GM12874 (cell line): ENCODE measurements around the gene QRICH2.

Experiments used
- TF ChIP-seq, protein P1 (sequence below): IDR thresholded peaks from 2 replicates; pipeline ENCODE4 v1.5.1; 2011; ENCODE audit warnings: low read depth, mild to moderate bottlenecking, control low read depth, low read length, moderate library complexity; ENCODE audit not compliant: insufficient read depth

QRICH2 gene

DNA sequence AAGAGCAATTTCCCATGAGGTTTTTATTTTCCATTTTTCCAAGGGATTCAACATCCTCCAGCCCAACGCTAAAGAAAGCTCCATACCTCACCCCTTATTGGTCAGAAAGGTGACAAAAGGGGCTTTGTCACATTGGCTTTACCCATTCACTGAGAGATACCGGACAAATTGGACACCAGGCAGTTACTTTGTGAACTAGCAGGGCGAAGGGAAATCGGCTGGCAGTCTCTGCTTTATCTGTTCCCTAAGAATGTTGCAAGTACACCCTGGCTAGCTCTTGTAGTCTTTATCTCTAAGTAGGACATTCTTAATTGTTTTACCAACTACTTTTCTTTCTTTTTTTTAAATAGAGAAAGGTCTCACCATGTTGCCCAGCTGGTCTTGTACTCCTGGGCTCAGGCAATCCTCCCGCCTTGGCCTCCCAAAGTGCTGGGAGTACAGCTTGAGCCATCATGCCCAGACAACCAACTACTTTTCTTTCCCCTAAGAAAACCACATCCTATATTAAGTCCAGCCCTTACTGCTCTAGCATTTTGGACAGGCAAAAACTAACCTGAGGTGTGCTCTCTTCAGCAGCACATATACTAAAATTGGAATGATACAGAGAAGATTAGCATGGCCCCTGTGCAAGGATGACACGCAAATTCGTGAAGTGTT is 28.8 kb upstream of the QRICH2 start:
- TF ChIP-seq, protein P1, sequence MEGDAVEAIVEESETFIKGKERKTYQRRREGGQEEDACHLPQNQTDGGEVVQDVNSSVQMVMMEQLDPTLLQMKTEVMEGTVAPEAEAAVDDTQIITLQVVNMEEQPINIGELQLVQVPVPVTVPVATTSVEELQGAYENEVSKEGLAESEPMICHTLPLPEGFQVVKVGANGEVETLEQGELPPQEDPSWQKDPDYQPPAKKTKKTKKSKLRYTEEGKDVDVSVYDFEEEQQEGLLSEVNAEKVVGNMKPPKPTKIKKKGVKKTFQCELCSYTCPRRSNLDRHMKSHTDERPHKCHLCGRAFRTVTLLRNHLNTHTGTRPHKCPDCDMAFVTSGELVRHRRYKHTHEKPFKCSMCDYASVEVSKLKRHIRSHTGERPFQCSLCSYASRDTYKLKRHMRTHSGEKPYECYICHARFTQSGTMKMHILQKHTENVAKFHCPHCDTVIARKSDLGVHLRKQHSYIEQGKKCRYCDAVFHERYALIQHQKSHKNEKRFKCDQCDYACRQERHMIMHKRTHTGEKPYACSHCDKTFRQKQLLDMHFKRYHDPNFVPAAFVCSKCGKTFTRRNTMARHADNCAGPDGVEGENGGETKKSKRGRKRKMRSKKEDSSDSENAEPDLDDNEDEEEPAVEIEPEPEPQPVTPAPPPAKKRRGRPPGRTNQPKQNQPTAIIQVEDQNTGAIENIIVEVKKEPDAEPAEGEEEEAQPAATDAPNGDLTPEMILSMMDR, result no peak

DNA sequence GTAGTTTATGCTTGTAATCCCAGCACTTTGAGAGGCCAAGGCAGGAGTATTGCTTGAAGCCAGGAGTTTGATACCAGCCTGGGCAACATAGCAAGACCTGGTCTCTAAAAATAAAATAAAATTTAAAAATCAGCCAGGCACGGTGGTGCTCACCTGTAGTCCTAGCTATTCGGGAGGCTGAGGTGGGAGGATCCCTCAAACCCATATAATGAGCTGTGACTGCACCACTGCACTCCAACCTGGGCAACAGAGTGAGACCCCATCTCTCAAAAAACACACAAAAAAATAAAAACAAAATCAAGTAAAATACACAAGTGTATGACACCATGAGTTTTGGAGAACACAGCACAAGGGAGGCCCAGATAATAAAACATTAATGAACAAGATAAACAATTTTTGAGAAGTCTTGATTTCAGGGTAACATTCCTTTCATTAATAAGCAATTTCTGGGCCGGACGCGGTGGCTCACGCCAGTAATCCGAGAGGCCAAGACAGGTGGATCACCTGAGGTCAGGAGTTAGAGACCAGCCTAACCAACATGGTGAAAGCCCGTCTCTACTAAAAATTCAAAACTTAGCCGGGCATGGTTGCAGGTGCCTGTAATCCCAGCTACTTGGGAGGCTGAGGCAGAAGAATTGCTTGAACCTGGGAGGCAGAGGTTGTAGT is 27.8 kb upstream of the QRICH2 start:
- TF ChIP-seq, protein P1, result no peak

DNA sequence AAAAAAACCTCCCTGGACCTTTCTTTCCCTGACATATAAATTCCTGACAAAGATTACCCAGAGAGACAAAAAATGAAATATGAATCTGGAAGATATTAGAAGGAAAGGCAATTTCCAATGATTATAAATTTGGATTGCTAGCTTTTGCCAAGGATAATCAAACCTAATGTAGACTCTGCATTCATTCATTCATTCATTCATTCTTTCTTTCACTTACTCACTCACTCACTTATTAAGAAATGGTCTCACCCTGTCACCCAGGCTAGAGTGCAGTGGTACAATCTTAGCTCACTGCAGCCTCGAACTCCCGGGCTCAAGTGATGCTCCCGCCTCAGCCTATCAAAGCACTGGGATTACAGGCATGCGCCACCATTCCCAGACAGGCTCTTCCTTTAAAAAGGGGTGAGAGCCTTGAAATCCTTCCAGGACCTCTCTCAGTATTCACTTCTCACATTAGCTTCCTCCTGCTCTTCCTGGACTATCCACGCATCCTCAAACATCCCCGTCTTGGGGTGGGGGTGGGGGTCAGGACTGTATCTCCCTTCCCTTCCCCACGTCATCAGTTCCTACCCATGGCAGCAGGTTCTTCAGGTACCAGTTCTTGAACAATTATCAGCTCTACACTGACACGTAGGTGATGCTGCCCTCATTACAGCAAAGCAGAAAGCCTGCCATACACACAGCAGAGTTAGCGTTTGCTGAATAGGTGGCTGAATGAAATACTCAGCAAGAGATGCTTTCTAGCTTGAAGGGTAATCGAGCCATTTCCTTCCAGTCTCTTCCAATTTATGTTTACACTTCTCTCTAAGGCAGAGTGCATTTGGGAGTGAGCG is 25.8 kb upstream of the QRICH2 start:
- TF ChIP-seq, protein P1, result no peak

DNA sequence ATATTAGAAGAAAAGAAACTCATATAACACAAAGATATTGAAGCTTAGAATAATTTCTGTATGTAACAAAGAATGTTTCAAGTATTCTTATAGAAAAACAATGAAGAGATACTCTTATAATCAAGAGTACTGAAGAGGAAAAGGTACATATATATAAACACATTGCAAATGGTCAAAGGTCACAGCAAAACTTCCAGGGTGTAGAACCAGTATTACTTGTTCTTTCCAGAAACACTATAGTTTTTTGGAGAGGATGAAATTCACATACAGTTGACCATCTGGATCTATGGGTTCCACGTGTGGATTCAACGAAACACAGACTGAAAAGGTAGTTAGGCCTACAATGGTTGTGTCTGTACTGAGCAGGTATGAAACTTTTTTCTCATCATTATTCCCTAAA is 23.0 kb upstream of the QRICH2 start:
- TF ChIP-seq, protein P1, result no peak

DNA sequence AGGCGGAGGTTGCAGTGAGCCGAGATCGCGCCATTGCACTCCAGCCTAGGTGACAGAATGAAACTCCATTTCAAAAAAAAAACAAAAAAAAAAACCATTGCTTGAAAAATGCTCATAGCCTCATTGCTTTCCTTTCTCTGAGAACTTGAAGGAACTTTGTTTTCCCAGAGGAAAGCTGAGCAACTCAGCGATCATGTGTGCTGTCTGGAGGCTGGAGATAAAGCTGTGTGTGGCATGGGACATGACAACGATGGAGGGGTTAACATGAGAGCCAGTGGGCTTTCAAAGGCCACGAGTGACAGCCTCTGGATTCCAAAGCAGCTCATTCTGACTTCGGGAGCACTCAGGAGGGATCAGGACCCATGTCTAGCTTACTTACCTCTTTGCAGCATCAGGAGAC is 21.6 kb upstream of the QRICH2 start:
- TF ChIP-seq, protein P1, result no peak

DNA sequence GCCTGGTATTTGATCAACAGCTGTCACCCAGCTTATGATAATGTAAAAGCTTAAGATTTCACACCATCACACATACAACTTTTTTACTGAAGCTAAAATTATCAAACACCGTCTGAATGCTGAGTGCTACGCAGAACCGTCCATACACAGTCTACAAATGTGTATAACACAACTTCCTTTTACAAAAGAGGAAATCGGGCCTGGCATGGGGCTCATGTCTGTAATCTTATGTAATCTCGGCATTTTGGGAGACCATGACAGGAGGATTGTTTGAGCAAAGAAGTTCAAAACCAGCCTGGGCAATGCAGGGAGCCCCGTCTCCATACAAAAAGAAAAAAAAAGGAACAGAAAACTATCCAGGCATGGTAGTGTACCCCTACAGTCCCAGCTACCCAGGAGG is 19.6 kb upstream of the QRICH2 start:
- TF ChIP-seq, protein P1, result no peak

DNA sequence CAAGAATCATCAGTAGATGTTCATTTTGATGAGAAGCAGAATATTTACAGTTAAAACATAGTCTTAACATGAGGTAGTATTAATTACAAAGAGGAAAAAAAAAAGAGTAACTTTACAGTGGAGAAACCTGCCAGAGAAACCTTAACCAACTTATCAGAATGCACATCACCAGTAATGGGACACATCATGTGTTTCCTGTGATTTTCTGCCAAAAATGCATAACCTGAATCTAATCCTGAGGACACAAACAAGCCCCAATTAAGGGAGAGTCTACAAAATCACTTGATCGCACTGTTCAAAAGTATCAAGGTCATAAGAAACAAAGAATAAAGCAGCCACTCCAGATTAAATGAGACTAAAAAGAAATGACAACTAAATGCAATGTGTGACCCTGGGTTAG is 18.2 kb upstream of the QRICH2 start:
- TF ChIP-seq, protein P1, result no peak
